CD4-positive, alpha-beta T cell (primary cell): ENCODE results near the gene P4HTM. TPM values are rescaled to one million over a fixed set of nuclear protein-coding genes. Genes with fewer than 3 reads are reported as not detected.
A peak's percentile ranks its signal among the peaks of the same experiment; 100 is the strongest.

Experiments
- ATAC-seq: fragments of 200-7000 bp; cut with Tn5 transposase; one replicate; pipeline ENCODE4 v1.10.0; 2022; ENCODE audit warnings: mild to moderate bottlenecking; ENCODE audit not compliant: poor library complexity
- CTCF ChIA-PET: fragments of 350-600 bp; sonication (Branson Sonifier 250); formaldehyde crosslinking; loops from one replicate; lab custom pipeline; 2021; ENCODE audit warnings: antibody characterized with exemption, inconsistent platforms; lab: Charles Lee
- POLR2A ChIA-PET: fragments of 350-600 bp; sonication (Branson Sonifier 250); formaldehyde crosslinking; loops from one replicate; lab custom pipeline; 2021; ENCODE audit warnings: antibody characterized with exemption, inconsistent platforms; lab: Charles Lee
- DNase-seq, 14 experiments: peaks; one replicate each; pipeline ENCODE4 v3.0.0-alpha.2; 2013 to 2020; ENCODE audit warnings: mixed read lengths in 2 of 14
- H3K27ac ChIP-seq, 2 donors: one replicate each; pipeline versions ENCODE4 v1.5.1 to v1.7.0; 2013; ENCODE audit warnings: low read length in 2 of 2, low read depth in 1 of 2, mild to moderate bottlenecking in 1 of 2
- H3K27me3 ChIP-seq, 2 experiments: 1 replicate in 1 of 2; 2 replicates in 1 of 2; pipeline versions ENCODE4 v1.6.1 to v1.7.0; 2013; ENCODE audit warnings: low read length in 2 of 2, control low read depth in 1 of 2, mild to moderate bottlenecking in 1 of 2, moderate library complexity in 1 of 2; ENCODE audit not compliant: insufficient read depth in 2 of 2, control insufficient read depth in 1 of 2
- H3K36me3 ChIP-seq: one replicate; pipeline ENCODE4 v1.6.1; 2013; ENCODE audit warnings: low read length, control low read depth; ENCODE audit not compliant: insufficient read depth
- H3K4me1 ChIP-seq: one replicate; pipeline ENCODE4 v1.6.1; 2013; ENCODE audit warnings: low read length, control low read depth; ENCODE audit not compliant: insufficient read depth
- H3K4me3 ChIP-seq: one replicate; pipeline ENCODE4 v1.5.1; 2013; ENCODE audit warnings: mild to moderate bottlenecking, low read length, moderate library complexity
- H3K9me3 ChIP-seq, 2 experiments: 1 replicate in 1 of 2; 2 replicates in 1 of 2; pipeline versions ENCODE4 v1.6.1 to v1.7.0; 2013; ENCODE audit warnings: low read length in 2 of 2, mild to moderate bottlenecking in 2 of 2, control low read depth in 1 of 2, moderate library complexity in 1 of 2; ENCODE audit not compliant: control insufficient read depth in 1 of 2, insufficient read depth in 1 of 2
- H3K27ac Mint-ChIP-seq: one replicate; pipeline ENCODE4 v1.8.0; 2020; ENCODE audit warnings: mixed read lengths
- H3K27me3 Mint-ChIP-seq: one replicate; pipeline ENCODE4 v1.8.0; 2021; ENCODE audit warnings: mixed read lengths
- H3K36me3 Mint-ChIP-seq: one replicate; pipeline ENCODE4 v1.8.0; 2021; ENCODE audit warnings: low read depth, mixed read lengths
- H3K4me1 Mint-ChIP-seq: one replicate; pipeline ENCODE4 v1.8.0; 2021; ENCODE audit warnings: low read depth, mixed read lengths
- H3K4me3 Mint-ChIP-seq: one replicate; pipeline ENCODE4 v1.8.0; 2020; ENCODE audit warnings: mild to moderate bottlenecking, mixed read lengths
- H3K9me3 Mint-ChIP-seq: one replicate; pipeline ENCODE4 v1.8.0; 2020; ENCODE audit warnings: mixed read lengths
- CTCF ChIP-seq: fragments of 200-600 bp; IDR thresholded peaks from one replicate; pipeline ENCODE4 v1.8.0; 2022; ENCODE audit warnings: antibody characterized with exemption, mild to moderate bottlenecking
- intact Hi-C, 2 experiments: fragments of 100-400 bp; cut with DNase I in 1 of 2; cut with micrococcal nuclease in 1 of 2; formaldehyde crosslinking; loops; one replicate each; pipeline versions ENCODE4 v1.15.1 to v1.9.0; 2023 to 2025; cut with DNase I, micrococcal nuclease
- total RNA-seq, 174 experiments: library from RNA in 2 of 174; stranded (reverse) in 2 of 174; gene quantifications; one replicate each; pipeline ENCODE4 v1.2.3 and lab custom pipeline; 2021 to 2026

P4HTM gene
- total RNA-seq, 2 experiments from 2014 or later, result 45.9 to 47.0 TPM

- TF ChIP-seq CTCF, result no peak
- DNase-seq, result no peak
Measured at GRCh38 chr3:49026536-49026935, 36.5 kb downstream of the P4HTM start.

GRCh38 chr3:49027634-49028033 is 37.6 kb downstream of the P4HTM start:
- H3K4me3 ChIP-seq, result no peak overlapping the region
- H3K4me1 ChIP-seq, result peaks cover 47% of the 10 kb centered on the region
- Mint-ChIP-seq H3K4me1 (peaks cover 41% of the 10 kb centered on the region), H3K36me3 (peaks cover 86% of the 10 kb centered on the region), H3K27ac (peak overlapping the region; percentile 93), H3K4me3 (peak overlapping the region; percentile 88), H3K9me3 (no peaks in the 10 kb centered on the region), H3K27me3 (no peaks in the 10 kb centered on the region)
- TF ChIP-seq CTCF, result no peak
- POLR2A ChIA-PET, result interaction anchor here (2.2 to 12.0 kb wide), 3 partner anchors 10 to 66 kb away, joined by 23 to 331 read pairs (median 42); partner anchors contain the start of genes DALRD3, QRICH1 and WDR6
- DNase-seq (no peak), ATAC-seq (no peak)
- CTCF ChIA-PET, result interaction anchor here (2.2 kb wide), 1 partner anchor 40 kb away, joined by 29 read pairs; no protein-coding TSS in a partner anchor
- H3K9me3 ChIP-seq, result no peaks in the 10 kb centered on the region
- intact Hi-C loops, result loop anchor here (2.0 to 10.0 kb wide), 4 partner anchors 39 to 907 kb away; partner anchors contain the start of genes APEH (in 1 of the 2) and IP6K2 (in 1 of the 2)
- H3K27me3 ChIP-seq, result no peaks in the 10 kb centered on the region
- peaks cover 72% of the 10 kb centered on the region for H3K36me3 ChIP-seq
- peak overlapping the region in 1 of 2 donors; percentile 32 for H3K27ac ChIP-seq

More at GRCh38 chr3:49026536-49026935, 36.5 kb downstream of the P4HTM start:
- ChIA-PET CTCF (interaction anchor here (1.4 kb wide), 1 partner anchor 39 kb away, joined by 7 read pairs; no protein-coding TSS in a partner anchor), POLR2A (interaction anchor here (1.2 to 12.0 kb wide), 2 partner anchors 20 to 67 kb away, joined by 6 to 331 read pairs; partner anchors contain the start of genes QRICH1 and WDR6)
- Histone ChIP-seq H3K4me1 (peaks cover 54% of the 10 kb centered on the region), H3K4me3 (no peak overlapping the region), H3K9me3 (no peaks in the 10 kb centered on the region), H3K36me3 (peaks cover 61% of the 10 kb centered on the region), H3K27me3 (no peaks in the 10 kb centered on the region), H3K27ac (no peak overlapping the region)
- Mint-ChIP-seq H3K4me3 (peak overlapping the region; percentile 63), H3K9me3 (no peaks in the 10 kb centered on the region), H3K27ac (peak overlapping the region; percentile 93), H3K27me3 (no peaks in the 10 kb centered on the region), H3K36me3 (peaks cover 84% of the 10 kb centered on the region), H3K4me1 (peaks cover 41% of the 10 kb centered on the region)
- no peak for ATAC-seq
- intact Hi-C loops, result loop anchor here in 1 of 2 experiments (5.0 to 10.0 kb wide), 3 partner anchors 309 to 908 kb away; partner anchors contain the start of genes APEH and IP6K2

- Histone ChIP-seq H3K9me3 (no peaks in the 10 kb centered on the region), H3K4me1 (peaks cover 41% of the 10 kb centered on the region), H3K27ac (peak overlapping the region; percentile 87 to 94), H3K27me3 (no peaks in the 10 kb centered on the region), H3K36me3 (peaks cover 74% of the 10 kb centered on the region), H3K4me3 (peak overlapping the region; percentile 82)
- no peak for TF ChIP-seq CTCF
- Mint-ChIP-seq H3K36me3 (peaks cover 86% of the 10 kb centered on the region), H3K27ac (peak overlapping the region; percentile 93), H3K9me3 (no peaks in the 10 kb centered on the region), H3K27me3 (no peaks in the 10 kb centered on the region), H3K4me1 (peaks cover 35% of the 10 kb centered on the region), H3K4me3 (peak overlapping the region; percentile 88)
- intact Hi-C loops, result loop anchor here (2.0 to 10.0 kb wide), 4 partner anchors 39 to 907 kb away; partner anchors contain the start of genes APEH (in 1 of the 2) and IP6K2 (in 1 of the 2)
- ChIA-PET CTCF (interaction anchor here (1.6 to 2.2 kb wide), 3 partner anchors 38 to 66 kb away, joined by 8 to 29 read pairs (median 16); partner anchors contain the start of genes P4HTM and QRICH1), POLR2A (interaction anchor here (0.8 to 2.3 kb wide), 9 partner anchors 8 to 312 kb away, joined by 3 to 60 read pairs (median 23); partner anchors contain the start of genes DALRD3, P4HTM, QARS1 and QRICH1)
- no peak for DNase-seq
- ATAC-seq, result no peak
Measured at GRCh38 chr3:49028298-49028672, 38.2 kb downstream of the P4HTM start.
